ENCODE measurements around the gene ARHGAP40.
A peak's percentile ranks its signal among the peaks of the same experiment; 100 is the strongest.

Gene ARHGAP40

DNA sequence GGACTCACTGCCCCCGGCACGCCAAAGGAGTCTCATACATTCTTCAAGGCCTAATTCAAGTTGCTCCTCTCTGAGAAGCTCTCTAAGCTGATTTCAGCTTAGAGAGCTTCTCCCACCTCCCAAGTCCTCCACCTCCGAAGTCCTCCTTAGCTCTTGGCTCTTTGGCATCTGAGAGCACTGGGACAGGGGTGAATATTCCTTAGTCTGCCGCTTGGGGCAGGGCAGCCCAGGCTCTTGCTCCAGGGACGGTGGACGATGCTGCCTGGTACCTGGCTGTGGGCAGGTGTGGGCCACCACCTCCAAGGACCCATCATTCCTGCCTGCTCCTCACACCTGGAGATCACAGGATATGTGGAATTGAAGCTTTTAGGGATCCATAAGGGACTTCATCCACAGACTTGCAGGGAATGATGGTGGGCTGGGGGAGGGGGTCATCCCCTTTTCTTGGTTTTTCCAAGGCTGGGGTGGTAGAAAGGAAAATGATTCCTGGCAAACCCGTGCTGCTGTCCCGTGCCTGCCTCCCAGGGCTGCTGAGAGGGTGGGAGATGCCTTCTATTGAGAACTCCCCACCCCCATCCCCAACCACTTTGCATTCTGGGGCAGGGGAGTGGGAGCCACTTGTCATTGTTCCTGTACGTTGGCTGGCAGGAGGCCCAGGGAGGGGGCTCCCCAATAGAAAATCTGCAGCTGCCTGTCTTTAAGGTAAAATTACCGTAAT lies 57.4 kb downstream of the ARHGAP40 start:
- no peak for DNase-seq

DNA sequence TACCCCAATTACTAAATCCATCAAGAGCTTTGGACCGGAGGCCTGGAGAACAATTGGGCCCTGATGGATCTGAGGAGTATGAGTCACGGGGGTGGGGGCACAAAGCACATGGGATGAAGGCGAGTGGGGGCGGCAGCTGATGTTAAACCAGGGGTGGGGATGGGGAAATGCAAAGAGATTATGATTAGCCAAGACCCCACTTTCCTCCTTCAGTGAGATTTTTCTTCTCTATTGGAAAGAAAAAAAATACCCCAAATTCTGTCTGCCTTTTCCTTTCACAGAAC lies 57.9 kb downstream of the ARHGAP40 start:
- DNase-seq: no peak

DNA sequence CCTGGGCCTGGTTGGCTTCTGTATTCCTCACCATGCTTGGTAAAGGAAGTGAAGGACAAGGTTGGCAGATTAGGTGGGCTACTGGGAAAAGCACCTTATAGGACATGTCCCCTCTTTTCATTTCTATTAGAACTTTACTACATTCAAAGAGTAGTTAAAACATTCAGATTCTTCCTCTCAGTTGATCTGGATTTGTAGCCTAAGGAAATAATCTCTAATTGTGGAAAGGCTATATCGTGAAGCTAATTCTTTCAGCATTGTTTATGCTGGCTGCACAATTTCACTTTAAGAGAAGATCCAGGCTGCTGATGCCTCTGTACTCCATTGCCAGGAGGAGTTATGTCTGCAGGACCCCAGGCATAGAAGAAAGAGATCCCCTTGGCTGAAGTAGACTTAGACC lies 58.8 kb downstream of the ARHGAP40 start:
- DNase-seq: no peak

DNA sequence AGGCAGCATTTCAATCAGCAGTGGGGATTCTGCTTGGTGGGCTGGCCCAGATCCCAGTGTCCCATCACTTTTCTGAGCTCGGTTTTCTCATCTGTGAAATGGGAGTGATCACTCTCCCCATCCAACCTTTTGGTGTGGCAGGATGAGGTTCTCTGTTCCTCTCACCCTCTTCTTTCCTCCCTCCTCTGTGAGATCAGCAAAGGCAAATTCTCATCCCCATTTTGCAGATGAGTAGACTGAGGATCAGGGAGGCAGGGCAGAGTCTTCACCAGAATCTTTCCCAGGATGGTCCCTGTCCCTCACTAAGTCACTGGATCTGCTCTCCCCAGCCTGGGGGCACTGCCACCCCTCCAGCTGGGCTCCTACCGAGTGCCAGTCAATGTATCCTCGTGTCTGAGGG lies 62.1 kb downstream of the ARHGAP40 start:
- DNase-seq: no peak

DNA sequence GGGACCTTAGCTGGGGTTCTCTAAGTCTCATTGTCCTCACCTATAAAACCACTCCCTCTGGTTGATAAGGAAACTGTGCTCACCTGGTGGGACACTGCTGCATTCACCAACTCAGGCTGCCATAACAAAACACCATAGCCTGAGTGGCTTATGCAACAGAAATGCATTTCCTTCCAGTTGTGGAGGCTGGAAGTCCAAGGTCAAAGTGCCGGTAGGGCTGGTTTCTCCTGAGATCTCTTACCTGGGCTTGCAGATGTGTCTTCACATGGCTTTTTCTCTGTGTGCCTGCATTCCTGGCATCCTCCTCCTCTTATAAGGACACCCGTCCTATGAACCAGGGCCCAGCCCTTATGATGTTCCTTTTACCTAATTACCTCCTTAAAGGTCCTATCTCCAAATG lies 62.7 kb downstream of the ARHGAP40 start:
- DNase-seq: no peak

DNA sequence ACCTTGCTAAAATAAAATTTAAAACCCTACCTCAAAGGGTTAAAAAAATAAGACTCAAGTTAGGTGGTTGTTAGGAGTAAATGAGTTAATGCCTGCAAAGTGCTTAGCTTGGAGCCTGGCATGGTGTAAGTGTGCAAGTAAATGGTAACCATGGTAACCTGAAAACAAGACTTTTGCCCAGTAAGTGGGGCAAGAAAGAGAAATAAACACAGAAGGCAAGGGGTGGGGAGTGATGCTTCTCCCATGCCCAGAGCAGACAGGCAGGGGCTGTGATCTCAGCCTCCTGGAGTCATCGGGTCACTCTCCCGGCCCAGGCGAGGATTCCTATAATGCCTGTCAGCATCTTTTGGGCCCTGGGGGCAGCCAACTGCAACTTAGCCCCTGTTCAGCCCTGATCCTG lies 63.5 kb downstream of the ARHGAP40 start:
- peak; percentile 17 for DNase-seq

DNA sequence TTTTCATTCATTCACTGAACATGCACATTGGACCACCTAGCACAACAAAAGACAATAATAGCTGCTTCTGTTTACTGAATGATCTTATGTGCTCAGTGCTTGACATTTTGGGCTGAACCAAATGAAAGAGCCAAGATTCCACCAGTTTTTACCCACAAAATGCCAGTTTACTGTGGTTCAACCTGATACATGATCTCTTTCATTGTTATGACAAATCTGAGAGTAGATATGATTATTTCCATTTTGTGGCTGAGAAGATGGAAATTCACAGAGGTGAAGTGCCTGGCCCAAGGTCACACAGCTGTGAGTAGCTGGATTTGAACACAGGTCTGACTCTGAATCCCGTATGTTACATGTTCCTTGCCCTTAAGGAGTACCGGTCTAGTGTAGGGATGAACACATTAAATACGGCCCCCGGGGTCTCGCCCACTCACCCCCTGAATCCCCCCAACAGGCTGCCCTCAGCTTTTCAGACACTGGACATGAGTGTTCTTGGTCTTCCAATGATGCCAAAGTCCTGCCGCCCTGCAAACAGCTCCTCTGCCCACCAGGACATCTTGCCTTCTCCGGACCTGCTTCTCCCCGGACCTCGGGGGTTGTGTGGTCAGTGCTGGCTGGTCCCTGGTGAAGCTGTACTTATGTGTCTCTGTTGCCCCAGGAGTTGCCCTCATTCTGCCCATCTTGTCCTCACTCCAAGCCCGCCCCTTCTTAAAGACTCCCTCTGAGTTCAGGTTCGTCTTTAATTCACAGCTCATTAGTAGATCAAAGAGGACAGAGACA lies 64.1 kb downstream of the ARHGAP40 start:
- DNase-seq: peak; percentile 2

DNA sequence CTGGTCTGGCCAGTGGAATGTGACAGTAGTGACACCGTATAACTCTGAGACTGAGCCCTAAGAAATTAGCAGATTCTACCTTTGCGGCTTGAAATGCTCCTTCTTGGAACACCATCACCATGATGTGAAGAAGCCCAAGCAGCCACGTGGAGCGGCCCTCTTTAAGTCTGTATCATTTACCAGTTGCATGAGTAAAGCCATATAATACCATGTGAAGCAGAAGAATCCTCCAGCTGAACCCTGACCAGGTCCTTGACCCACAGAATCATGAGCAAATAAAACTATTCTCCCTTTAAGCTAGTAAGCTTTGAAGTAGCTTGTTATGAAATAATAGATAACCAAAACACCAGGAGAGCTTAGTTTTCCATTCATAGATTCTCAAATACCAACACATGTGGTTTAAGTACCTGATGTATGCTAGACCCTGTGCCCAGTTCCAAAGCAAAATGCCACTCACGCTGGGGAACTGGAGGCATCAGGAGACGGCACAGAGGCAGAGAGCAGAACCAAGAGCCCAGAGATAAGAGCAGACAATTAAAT lies 65.9 kb downstream of the ARHGAP40 start:
- DNase-seq: no peak

DNA sequence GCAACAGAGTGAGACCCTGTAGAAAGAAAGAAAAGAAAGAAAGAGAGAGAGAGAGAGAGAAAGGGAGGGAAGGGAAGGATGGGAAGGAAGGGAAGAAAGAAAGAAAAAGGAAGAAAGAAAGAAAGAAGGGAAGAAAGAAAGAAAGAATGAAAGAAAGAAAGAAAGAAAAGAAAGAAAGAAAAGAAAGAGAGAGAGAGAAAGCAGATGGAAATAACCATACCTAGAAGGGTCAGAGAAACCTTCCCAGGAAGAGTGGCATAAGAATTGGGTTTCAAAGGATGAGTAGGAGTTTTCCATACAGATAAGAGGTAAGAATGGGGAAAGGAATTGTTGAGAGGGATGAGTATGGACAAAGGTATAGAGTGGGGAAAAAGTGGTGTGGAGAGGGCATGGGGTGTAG lies 68.1 kb downstream of the ARHGAP40 start:
- DNase-seq: no peak

DNA sequence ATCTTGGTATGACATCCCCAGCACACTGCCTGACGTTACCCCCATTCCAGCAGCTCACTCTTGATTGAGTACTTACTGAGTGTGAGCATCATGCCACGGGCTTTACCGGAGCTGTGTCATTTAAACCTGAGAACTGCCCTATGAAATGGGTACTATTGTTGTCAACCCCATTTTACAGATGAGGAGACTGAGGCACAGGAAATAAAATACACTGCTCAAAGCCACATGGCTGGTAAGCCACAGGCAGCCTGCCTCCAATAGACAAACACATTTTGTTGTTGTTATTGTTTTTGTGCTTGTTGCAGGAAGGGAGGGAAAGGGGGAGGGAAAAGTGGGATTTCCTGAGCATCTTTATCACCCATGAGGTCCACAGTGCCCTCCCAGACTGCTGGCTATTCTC lies 69.2 kb downstream of the ARHGAP40 start:
- no peak for DNase-seq

DNA sequence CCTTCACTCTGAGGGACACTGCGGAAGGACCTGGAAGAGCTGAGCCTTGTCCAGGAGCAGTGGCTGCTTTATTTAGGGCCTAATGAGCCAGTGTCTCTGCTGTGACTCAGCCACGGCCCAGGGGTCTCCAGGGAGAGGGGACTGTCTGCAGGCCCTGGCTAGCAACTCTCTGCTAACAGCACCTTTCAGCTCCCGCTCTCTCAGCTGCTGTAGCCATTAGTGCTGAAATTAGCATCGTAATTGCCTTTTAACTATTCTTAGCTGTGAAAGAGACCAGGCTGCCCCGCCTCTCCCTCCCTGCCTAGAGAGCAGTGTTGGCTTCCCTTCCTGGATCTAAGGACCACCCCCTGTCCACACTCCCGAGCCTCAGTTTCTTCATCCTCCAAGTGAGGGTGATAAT lies 69.6 kb downstream of the ARHGAP40 start:
- no peak for DNase-seq

DNA sequence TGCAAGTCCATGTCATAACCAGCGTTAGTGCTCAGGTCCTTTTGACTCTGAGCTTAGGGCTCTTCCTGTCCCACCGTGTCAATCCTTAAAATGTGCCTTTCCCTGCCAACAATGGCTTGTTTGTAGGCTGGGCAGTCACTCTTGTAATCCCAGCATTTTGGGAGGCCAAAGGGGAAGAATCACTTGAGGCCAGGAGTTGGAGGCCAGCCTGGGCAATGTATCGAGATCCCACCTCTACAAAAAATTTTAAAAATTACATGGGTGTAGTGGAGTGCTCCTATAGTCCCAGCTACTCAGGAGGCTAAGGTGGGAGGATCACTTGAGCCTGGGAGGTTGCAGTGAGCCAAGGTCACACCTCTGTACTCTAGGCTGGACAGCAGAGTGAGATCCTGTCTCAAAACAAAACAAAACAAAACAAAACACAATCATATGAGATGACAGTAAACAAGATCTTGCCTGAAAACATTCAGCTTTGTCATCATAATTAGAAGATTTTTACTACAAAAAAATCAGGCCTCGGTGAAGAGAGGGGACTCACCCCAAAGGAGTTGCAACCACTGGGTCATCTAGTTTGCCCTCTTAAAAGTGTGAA lies 70.2 kb downstream of the ARHGAP40 start:
- DNase-seq: no peak

DNA sequence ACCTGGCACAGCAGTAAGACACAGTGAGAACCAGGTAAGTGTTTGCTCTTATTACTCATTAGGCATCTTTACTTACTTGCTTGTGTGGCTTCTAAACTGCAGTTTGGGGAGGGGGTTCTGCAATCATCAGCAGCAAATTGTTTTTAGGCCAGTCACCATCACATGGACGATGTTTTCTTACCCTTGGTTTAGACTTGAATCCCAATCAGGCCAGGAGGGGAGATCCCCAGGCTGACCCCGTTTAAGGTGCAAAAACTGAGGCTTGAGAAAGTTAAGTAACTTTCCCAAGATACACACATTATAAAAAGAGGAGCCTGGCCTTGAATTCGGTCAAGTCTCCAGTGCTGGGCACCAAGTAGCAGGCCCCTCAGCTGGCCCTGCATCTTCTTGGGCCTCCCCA lies 70.9 kb downstream of the ARHGAP40 start:
- DNase-seq: no peak

DNA sequence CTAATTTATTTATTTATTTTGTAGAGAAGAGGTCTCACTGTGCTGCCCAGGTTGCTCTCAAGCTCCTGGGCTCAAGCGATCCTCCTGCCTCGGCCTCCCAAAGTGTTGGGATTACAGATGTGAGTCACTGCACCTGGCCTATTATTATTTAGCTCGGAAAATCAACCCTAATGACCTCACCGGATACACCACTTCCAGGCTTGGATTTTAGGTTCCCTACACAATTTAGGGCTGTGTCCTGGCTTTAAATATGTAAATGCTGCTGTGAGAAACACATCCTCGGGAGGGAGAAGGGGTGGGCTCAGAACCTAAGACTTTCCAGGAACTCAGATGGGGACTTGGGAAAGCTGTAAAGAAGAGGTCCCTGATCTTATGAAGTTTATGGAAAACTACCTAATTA lies 71.7 kb downstream of the ARHGAP40 start:
- DNase-seq: no peak

DNA sequence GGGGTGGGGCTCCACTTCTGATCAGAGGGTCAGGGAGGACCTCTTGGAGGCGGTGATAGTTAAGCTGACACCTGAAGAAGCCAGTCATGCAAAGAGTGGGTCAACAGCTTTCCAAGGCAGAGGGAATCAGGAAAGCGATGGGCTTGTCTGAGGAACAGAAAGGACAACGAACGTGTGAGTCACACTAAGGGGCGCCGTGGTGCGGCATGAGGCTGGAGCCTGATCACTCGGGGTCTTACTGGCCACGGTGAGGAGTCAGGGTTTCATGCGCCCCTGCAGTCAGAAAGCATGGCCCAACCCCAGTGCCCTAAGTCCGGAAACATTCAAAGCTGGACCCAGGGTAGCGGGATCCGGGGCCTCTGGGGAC lies 72.1 kb downstream of the ARHGAP40 start:
- peak; percentile 9 for DNase-seq

DNA sequence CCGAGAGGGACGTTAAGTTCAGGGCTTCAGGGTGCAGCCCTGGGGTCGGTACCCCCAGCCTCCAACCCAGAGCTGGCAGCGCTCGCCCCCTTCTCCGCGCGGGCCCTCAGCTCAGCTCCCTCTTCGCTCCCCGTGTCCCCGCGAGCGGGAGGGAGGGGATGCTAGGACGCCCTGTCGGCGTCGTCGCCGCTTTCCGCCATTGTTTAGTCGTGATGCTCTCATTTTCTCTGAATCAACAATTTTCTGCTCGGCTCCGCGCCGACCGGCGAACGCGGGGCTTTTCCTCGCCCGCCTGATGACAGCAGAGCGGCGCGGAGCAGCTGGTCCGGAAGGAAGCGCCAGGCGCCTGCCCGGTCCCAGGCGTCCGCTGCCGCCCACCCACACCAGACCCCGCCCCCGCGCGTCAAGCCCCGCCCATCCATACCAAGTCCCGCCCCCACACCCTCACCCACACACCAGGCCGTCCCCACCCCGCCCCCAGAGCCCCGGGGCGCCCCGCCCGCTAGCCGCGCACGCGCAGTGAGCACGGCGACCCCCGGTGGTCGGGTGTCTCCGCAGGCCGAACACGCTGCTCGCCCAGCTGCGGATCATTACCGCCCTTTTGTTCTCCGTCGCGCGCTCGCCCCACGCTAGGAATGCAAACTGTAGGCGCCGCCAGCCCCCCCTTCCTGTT lies 72.6 kb downstream of the ARHGAP40 start:
- peak; percentile 74 for DNase-seq

DNA sequence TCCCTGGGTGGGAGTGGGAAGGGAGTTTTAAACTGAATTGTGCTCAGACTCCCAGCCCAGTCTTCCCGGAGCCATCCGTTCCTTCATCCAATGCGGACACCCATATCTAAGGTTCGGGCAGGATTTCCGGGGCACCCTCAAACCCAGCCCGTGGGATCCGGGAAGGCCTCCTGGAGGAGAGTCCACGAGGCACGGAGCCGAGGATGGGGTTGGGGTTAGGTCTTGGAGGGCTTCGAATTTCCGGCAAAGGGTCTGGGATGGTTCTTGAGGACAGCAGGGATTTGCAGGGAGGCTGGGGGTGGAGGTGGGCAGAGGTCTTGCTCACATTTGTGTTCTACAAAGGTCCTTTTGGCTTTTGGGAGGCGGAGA lies 73.1 kb downstream of the ARHGAP40 start:
- DNase-seq: no peak

DNA sequence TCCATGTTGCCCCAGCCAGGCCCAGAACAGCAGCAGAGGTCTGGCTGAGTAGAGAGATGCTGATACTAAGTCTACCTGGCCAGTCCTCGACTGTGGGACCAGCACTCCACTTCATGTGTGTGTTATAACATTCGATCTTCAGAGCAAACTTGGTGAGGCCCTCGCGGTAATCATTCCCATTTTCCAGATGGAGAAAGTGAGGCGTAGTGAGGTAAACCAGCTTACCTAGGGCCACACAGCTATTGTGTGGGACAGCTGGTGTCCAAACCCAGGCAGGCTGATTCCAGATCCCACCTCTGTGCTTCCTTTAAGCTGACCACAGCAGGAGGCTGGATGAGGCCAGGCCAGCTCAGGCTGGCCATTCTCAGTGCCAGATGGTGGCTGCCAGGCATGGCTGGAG lies 75.0 kb downstream of the ARHGAP40 start:
- DNase-seq: no peak

DNA sequence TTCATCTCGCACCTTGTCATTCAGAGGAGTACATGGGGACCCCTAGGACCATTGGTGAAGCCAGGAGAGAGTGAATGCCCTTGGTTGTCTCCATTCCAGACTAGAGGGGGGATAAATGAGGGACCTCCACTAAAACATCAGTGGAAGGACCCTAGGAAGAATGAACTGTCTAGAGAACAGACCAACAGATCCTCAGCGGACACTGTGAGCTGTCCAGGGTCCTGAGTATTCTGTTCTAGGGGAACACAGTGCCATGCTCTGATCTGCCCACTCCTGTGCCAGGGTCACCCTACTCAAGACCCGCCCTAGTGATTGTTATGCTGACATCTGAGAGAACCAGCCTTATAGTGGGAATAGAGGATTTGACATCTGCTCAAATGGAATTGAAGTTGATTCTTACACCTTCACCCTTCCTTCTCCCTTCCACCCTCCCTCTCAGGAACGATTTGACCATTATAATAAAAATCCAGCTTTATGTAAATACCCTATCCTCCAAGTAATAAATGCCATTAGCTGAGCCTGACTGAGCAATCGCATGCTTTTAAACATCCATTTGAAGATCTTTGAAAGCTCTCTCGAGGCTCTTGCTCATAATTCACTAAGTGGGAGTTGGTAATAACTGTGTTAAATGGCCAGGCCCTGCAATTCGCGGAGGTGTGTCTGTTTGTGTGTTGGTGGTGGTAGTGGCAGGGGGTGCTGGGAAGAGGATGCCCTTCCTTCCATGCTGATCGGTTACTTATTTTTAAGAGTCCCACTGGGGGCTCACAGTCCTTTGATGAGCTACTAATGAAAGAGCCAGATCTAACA lies 79.1 kb downstream of the ARHGAP40 start:
- DNase-seq: peak; percentile 10

DNA sequence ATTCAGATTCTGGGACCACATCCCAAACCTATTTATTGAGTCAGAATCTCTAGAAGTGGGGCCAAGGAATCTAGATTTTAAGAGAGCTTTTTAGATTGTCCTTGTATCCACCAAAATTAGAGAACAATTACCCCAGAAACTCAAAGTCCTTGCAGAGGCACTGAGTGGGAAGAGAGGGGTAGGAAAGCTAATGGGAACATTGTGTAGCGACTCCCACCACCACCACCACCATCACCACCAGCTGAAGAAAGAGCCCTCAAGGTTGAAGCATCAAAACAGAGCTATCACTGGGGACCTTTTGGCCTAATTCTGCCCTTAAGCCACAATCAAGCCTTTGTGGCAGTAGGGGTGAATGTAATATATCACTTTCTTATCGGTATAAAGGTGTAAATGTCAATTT lies 83.7 kb downstream of the ARHGAP40 start:
- DNase-seq: no peak

DNA sequence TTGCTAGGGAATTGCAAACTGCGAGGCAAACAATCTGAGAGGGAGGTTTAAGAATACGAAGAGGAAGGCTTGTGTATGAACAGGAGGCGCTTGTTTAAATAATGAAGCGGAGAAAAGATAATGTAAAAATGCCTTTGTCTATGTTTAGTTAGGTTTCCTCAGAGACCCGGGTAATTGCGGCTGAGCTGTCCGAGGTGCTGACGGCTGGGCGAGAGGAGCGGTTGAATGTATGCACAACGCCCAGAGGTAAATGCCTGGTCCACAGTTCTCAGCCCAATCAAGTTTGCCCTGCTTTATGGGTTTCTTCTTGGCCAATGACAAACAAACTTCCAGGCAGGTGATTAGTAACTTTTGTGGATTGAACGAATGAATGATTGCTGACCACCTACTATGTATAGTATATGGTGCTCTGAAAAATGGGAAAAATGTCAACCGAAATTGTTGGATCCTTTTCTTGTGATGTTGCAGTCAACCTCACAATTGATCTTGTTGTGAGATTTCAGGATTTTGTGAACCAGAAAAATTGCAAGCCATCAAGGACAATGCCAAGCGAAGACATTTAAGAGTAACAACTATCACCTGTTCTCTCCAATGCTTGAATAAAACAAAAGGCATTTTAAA lies 84.4 kb downstream of the ARHGAP40 start:
- peak; percentile 1 for DNase-seq

Measured in midbrain (tissue), 1 donor.